Suprapubic skin (tissue), 4 donors: ENCODE data around the gene ZGLP1. TPM values are rescaled to one million over a fixed set of nuclear protein-coding genes. Genes with fewer than 3 reads are reported as not detected.

Experiments used
- DNase-seq, 2 donors: peaks; one replicate each; pipeline ENCODE4 v3.0.0-alpha.2; 2019; ENCODE audit warnings: low spot score in 2 of 2
- H3K27ac ChIP-seq: fragments of 200-600 bp; sonication (generic); one replicate; pipeline ENCODE4 v1.5.1; 2019
- H3K27me3 ChIP-seq: fragments of 200-600 bp; sonication (generic); one replicate; pipeline ENCODE4 v1.5.1; 2019
- H3K36me3 ChIP-seq: fragments of 200-600 bp; sonication (generic); one replicate; pipeline ENCODE4 v1.5.1; 2019
- H3K4me1 ChIP-seq: fragments of 200-600 bp; sonication (generic); one replicate; pipeline ENCODE4 v1.5.1; 2019
- H3K4me3 ChIP-seq: fragments of 200-600 bp; sonication (generic); one replicate; pipeline ENCODE4 v1.5.1; 2019; ENCODE audit warnings: mild to moderate bottlenecking
- H3K9me3 ChIP-seq: fragments of 200-600 bp; sonication (generic); one replicate; pipeline ENCODE4 v1.5.1; 2019
- CTCF ChIP-seq, 2 donors: fragments of 200-600 bp in 1 of 2; fragments of 450-650 bp in 1 of 2; sonication (generic) in 1 of 2; IDR thresholded peaks; one replicate each; pipeline ENCODE4 v1.5.1; 2016 to 2019; ENCODE audit warnings: antibody characterized with exemption in 2 of 2, mild to moderate bottlenecking in 1 of 2, moderate library complexity in 1 of 2
- EP300 ChIP-seq: sonication (generic); formaldehyde crosslinking; IDR thresholded peaks from one replicate; pipeline ENCODE4 v1.6.1; 2017; ENCODE audit warnings: antibody characterized with exemption
- POLR2A ChIP-seq, 2 donors: fragments of 450-650 bp; IDR thresholded peaks; one replicate each; pipeline ENCODE4 v1.6.1; 2017; ENCODE audit warnings: antibody characterized with exemption in 2 of 2, mild to moderate bottlenecking in 2 of 2, moderate library complexity in 2 of 2
- POLR2AphosphoS5 ChIP-seq, 3 donors: sonication (generic); formaldehyde crosslinking; IDR thresholded peaks; one replicate each; pipeline ENCODE4 v1.6.1; 2017; ENCODE audit warnings: antibody characterized with exemption in 3 of 3
- WGBS: methylation state at CpG from one replicate; pipeline ENCODE4 v1.1.5; 2018; 5-methylcytosine and 5-hydroxymethylcytosine counted together
- total RNA-seq, 4 donors: library from RNA; depleted of rRNA; stranded (reverse); fragments of >200 nt; gene quantifications; one replicate each; pipeline ENCODE4 v1.1.0, GENCODE V29; 2016

The ZGLP1 gene
- total RNA-seq, 4 donors from 2014 or later = 1.4 to 7.2 (median 2.9) TPM

DNA sequence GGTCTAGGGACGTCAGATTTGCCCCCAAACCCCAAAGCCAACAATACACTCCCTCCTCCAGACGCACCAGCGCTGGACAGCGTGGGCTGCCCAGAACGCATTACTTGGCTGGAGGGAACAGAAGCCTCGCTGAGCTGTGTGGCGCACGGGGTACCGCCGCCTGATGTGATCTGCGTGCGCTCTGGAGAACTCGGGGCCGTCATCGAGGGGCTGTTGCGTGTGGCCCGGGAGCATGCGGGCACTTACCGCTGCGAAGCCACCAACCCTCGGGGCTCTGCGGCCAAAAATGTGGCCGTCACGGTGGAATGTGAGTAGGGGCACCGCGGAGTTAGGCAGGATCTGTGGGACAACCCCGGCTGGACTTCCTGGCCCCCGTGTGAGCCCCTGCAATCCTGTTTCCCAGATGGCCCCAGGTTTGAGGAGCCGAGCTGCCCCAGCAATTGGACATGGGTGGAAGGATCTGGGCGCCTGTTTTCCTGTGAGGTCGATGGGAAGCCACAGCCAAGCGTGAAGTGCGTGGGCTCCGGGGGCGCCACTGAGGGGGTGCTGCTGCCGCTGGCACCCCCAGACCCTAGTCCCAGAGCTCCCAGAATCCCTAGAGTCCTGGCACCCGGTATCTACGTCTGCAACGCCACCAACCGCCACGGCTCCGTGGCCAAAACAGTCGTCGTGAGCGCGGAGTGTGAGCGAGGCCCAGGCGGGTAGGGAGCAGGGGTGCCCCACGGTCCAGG, 15.8 kb downstream of the ZGLP1 start:
- no peak overlapping the region for H3K4me3 ChIP-seq
- H3K4me1 ChIP-seq = peaks cover 66% of the 10 kb centered on the region
- H3K9me3 ChIP-seq = no peaks in the 10 kb centered on the region
- TF ChIP-seq POLR2A (IDR thresholded peaks at IDR 0.05) = no peak
- TF ChIP-seq CTCF (IDR thresholded peaks at IDR 0.05) = no peak
- TF ChIP-seq EP300 = no peak
- no peak for TF ChIP-seq POLR2AphosphoS5 (IDR thresholded peaks at IDR 0.05)
- H3K27ac ChIP-seq = no peak overlapping the region
- H3K36me3 ChIP-seq = no peaks in the 10 kb centered on the region
- 0% methylated on average over 1 of the region's 49 CpGs for WGBS
- DNase-seq = no peak
- H3K27me3 ChIP-seq = peaks cover 89% of the 10 kb centered on the region

GRCh38 chr19:10292789-10293636, 16.6 kb downstream of the ZGLP1 start:
- H3K27ac ChIP-seq = no peak overlapping the region
- peak overlapping the region; percentile 45 for H3K4me3 ChIP-seq
- no peaks in the 10 kb centered on the region for H3K9me3 ChIP-seq
- H3K36me3 ChIP-seq = no peaks in the 10 kb centered on the region
- H3K4me1 ChIP-seq = peaks cover 73% of the 10 kb centered on the region
- no peak for DNase-seq
- TF ChIP-seq EP300 = no peak
- no peak for TF ChIP-seq POLR2A (IDR thresholded peaks at IDR 0.05)
- TF ChIP-seq POLR2AphosphoS5 (IDR thresholded peaks at IDR 0.05) = no peak
- no peak for TF ChIP-seq CTCF (IDR thresholded peaks at IDR 0.05)
- H3K27me3 ChIP-seq = peaks cover 96% of the 10 kb centered on the region
- 12% methylated on average over 39 of the region's 56 CpGs for WGBS

DNA sequence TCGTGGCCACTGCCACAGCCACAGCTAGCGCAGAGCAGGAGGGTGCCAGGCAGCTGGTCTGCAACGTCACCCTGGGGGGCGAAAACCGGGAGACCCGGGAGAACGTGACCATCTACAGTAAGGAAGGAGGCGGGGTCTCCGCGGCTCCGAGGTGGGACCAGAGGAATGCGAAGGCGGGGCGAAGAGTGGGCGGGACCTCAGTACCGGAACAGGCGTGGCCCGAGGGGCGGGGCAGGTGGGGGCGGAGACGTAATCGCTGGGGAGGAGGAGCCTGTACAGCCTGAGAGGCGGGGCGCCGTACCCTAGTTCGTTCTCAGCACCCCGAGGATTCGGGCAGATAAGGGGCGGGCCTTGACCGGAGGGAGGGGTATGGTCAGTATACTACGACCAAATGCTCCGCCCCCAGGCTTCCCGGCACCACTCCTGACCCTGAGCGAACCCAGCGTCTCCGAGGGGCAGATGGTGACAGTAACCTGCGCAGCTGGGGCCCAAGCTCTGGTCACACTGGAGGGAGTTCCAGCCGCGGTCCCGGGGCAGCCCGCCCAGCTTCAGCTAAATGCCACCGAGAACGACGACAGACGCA, 17.3 kb downstream of the ZGLP1 start:
- H3K4me3 ChIP-seq = peak overlapping the region; percentile 45
- H3K36me3 ChIP-seq = no peaks in the 10 kb centered on the region
- H3K4me1 ChIP-seq = peaks cover 80% of the 10 kb centered on the region
- peaks cover 100% of the 10 kb centered on the region for H3K27me3 ChIP-seq
- DNase-seq = peak; percentile 89 to 92
- H3K9me3 ChIP-seq = no peaks in the 10 kb centered on the region
- H3K27ac ChIP-seq = no peak overlapping the region
- no peak for TF ChIP-seq EP300
- TF ChIP-seq POLR2A (IDR thresholded peaks at IDR 0.05) = no peak
- no peak for TF ChIP-seq CTCF (IDR thresholded peaks at IDR 0.05)
- TF ChIP-seq POLR2AphosphoS5 (IDR thresholded peaks at IDR 0.05) = no peak
- WGBS = under 1% methylated on average over 20 of the region's 45 CpGs

GRCh38 chr19:10291554-10292205, 17.9 kb downstream of the ZGLP1 start:
- no peaks in the 10 kb centered on the region for H3K36me3 ChIP-seq
- no peak overlapping the region for H3K27ac ChIP-seq
- TF ChIP-seq POLR2A (IDR thresholded peaks at IDR 0.05) (no peak), POLR2AphosphoS5 (IDR thresholded peaks at IDR 0.05) (no peak), EP300 (no peak), CTCF (IDR thresholded peaks at IDR 0.05) (no peak)
- H3K9me3 ChIP-seq = no peaks in the 10 kb centered on the region
- H3K4me3 ChIP-seq = peak overlapping the region; percentile 45
- DNase-seq = no peak
- H3K27me3 ChIP-seq = peaks cover 97% of the 10 kb centered on the region
- 2% methylated on average over 28 of the region's 49 CpGs for WGBS
- peaks cover 86% of the 10 kb centered on the region for H3K4me1 ChIP-seq
